ENCODE results near the gene DHFR2.

- TF ChIP-seq GATA3 (IDR thresholded peaks at IDR 0.05; ENCODE audit: low read depth, low read length) (no peak), GATA2 (IDR thresholded peaks at IDR 0.05; ENCODE audit: low read depth, low read length) (no peak)
Observed at GRCh38 chr3:94110854-94111253, 48.1 kb upstream of the DHFR2 start.

All from SH-SY5Y (cell line).